ENCODE data around the gene ADGRF3. TPM values are rescaled to one million over a fixed set of nuclear protein-coding genes. Genes with fewer than 3 reads are reported as not detected.
"Not testable (repeated sequence)": the region's sequence is repeated elsewhere in the genome, so short reads cannot be mapped to it uniquely, and the experiment has no call there.

The ADGRF3 gene
- total and polyA plus RNA-seq, 2 of the 8 experiments (the other 6 are each of a cell fraction or from before 2014, with no cell fraction given), result 0.54 to 0.69 TPM

- H3K4ac ChIP-seq (replicated peaks; ENCODE audit: insufficient read length, low read depth, low read length); H3K27ac ChIP-seq (ENCODE audit: low read depth, low read length); H4K8ac ChIP-seq (ENCODE audit: extremely low read depth, insufficient read depth, low read length); H3K4me3 ChIP-seq (ENCODE audit: extremely low read depth in 1 of 4, insufficient read depth in 2 of 4, low read depth in 3 of 4, low read length in 4 of 4); H3K27me3 ChIP-seq (replicated peaks in 1 of 4; ENCODE audit: control insufficient read depth in 3 of 4, extremely low read depth in 1 of 4, insufficient read depth in 3 of 4, low read length in 3 of 4); H3K36me3 ChIP-seq (ENCODE audit: control insufficient read depth in 2 of 4, insufficient read depth in 4 of 4, low read length in 3 of 4); H3K9ac ChIP-seq (replicated peaks in 1 of 4; ENCODE audit: extremely low read depth in 1 of 4, low read depth in 3 of 4, low read length in 3 of 4); FAIRE-seq; H2BK12ac ChIP-seq (ENCODE audit: low read depth, low read length); H4K91ac ChIP-seq (replicated peaks; ENCODE audit: insufficient read length, low read length); H2BK15ac ChIP-seq (ENCODE audit: low read length); H3K9me3 ChIP-seq (ENCODE audit: insufficient read depth in 2 of 2, low read depth in 1 of 2, low read length in 1 of 2); H2BK120ac ChIP-seq (replicated peaks; ENCODE audit: low read depth, low read length); H3K56ac ChIP-seq (replicated peaks; ENCODE audit: insufficient read length, low read depth, low read length); H2BK5ac ChIP-seq (ENCODE audit: low read depth, low read length); H3K23me2 ChIP-seq (ENCODE audit: low read depth, low read length); CTCF ChIA-PET (ENCODE audit: partially characterized antibody); H3K18ac ChIP-seq (ENCODE audit: extremely low read depth, low read length); H3K14ac ChIP-seq (ENCODE audit: insufficient read length); DNase-seq (ENCODE audit: low read depth in 1 of 2, low spot score in 2 of 2); H3K4me1 ChIP-seq (replicated peaks in 1 of 4; ENCODE audit: control insufficient read depth in 3 of 4, insufficient read depth in 4 of 4, low read length in 3 of 4); H2AFZ ChIP-seq (ENCODE audit: low read length); H2AK5ac ChIP-seq (ENCODE audit: low read depth, low read length); H3K23ac ChIP-seq (ENCODE audit: insufficient read length); H4K5ac ChIP-seq (ENCODE audit: insufficient read length, low read depth, low read length); H2BK20ac ChIP-seq (ENCODE audit: low read length); H3K4me2 ChIP-seq (ENCODE audit: insufficient read depth in 1 of 2, low read depth in 2 of 2, low read length in 2 of 2); H3K79me1 ChIP-seq (ENCODE audit: low read depth, low read length): not testable (repeated sequence)
- POLR2A ChIA-PET (ENCODE audit: partially characterized antibody), result interaction anchor here (4.8 kb wide), 1 partner anchor 10 kb away, joined by 17 read pairs; the partner anchor contains the start of gene SELENOI
- H4K20me1 ChIP-seq (replicated peaks in 1 of 2; ENCODE audit: control insufficient read depth in 1 of 2, insufficient read depth in 2 of 2, low read length in 2 of 2), result peaks cover 8 to 18% of the 10 kb centered on the region in 2 experiments
- 93% methylated on average over 16 of the region's 16 CpGs; no CpG with 5 or more reads in 1 of the 2 experiments for WGBS, 2 experiments (ENCODE audit: extremely low coverage in 1 of 2, insufficient coverage in 1 of 2, insufficient read length in 1 of 2, insufficient replicate concordance in 2 of 2, low coverage in 1 of 2, low lambda C conversion rate in 2 of 2, missing lambda C conversion rate in 1 of 2)
- H3K79me2 ChIP-seq (ENCODE audit: control insufficient read depth in 1 of 2, insufficient read depth in 2 of 2, low read length in 2 of 2), result peaks cover 15 to 96% of the 10 kb centered on the region in 2 experiments
Observed at GRCh38 chr2:26354469-26354868, 7.9 kb upstream of the ADGRF3 start.
